H1 (cell line): Measurements from ENCODE around the gene TMEM156. TPM values are rescaled to one million over a fixed set of nuclear protein-coding genes. Genes with fewer than 3 reads are reported as not detected.

Source experiments
- CTCF ChIA-PET: fragments of 300-600 bp; sonication (Branson Sonifier 250); formaldehyde crosslinking; loops from one replicate; lab custom pipeline; 2021; ENCODE audit not compliant: partially characterized antibody; lab: Charles Lee
- POLR2A ChIA-PET: fragments of 300-600 bp; sonication (Branson Sonifier 250); formaldehyde crosslinking; loops from one replicate; lab custom pipeline; 2021; ENCODE audit warnings: inconsistent platforms; ENCODE audit not compliant: partially characterized antibody; lab: Charles Lee
- DNase-seq, 2 experiments: peaks; one replicate each; pipeline versions ENCODE4 v3.0.0 to v3.0.0-alpha.2; 2010 to 2022; ENCODE audit warnings: low spot score in 2 of 2, low read depth in 1 of 2, mixed read lengths in 1 of 2
- FAIRE-seq: peaks from 2 replicates; lab custom pipeline; 2011; peaks lifted over from hg19 to GRCh38; lab: Jason Lieb, UNC
- H2AFZ ChIP-seq: 2 replicates; pipeline ENCODE4 v1.8.1; 2012; ENCODE audit warnings: low read length, inconsistent platforms
- H2AK5ac ChIP-seq: 2 replicates; pipeline ENCODE4 v1.6.1; 2013; ENCODE audit warnings: low read depth, low read length
- H2BK120ac ChIP-seq: replicated peaks from 2 replicates; pipeline ENCODE3; 2013; ENCODE audit warnings: low read depth, low read length, inconsistent platforms
- H2BK12ac ChIP-seq: 2 replicates; pipeline ENCODE4 v1.6.1; 2013; ENCODE audit warnings: low read depth, low read length
- H2BK15ac ChIP-seq: 2 replicates; pipeline ENCODE4 v1.6.1; 2013; ENCODE audit warnings: low read length
- H2BK20ac ChIP-seq: 2 replicates; pipeline ENCODE4 v1.6.1; 2013; ENCODE audit warnings: low read length
- H2BK5ac ChIP-seq: 2 replicates; pipeline ENCODE4 v1.6.1; 2013; ENCODE audit warnings: low read depth, low read length
- H3K14ac ChIP-seq: 2 replicates; pipeline ENCODE4 v1.6.1; 2013; ENCODE audit warnings: inconsistent platforms; ENCODE audit not compliant: insufficient read length
- H3K18ac ChIP-seq: 2 replicates; pipeline ENCODE4 v1.6.1; 2013; ENCODE audit warnings: low read length; ENCODE audit errors: extremely low read depth
- H3K23ac ChIP-seq: 2 replicates; pipeline ENCODE4 v1.6.1; 2013; ENCODE audit warnings: inconsistent platforms; ENCODE audit not compliant: insufficient read length
- H3K23me2 ChIP-seq: 2 replicates; pipeline ENCODE4 v1.6.1; 2013; ENCODE audit warnings: low read depth, low read length
- H3K27ac ChIP-seq: 2 replicates; pipeline ENCODE4 v1.6.1; 2011; ENCODE audit warnings: low read depth, low read length, inconsistent platforms
- H3K27me3 ChIP-seq, 4 experiments: replicated peaks in 1 of 4; 1 replicate in 1 of 4; 2 replicates in 3 of 4; pipeline versions ENCODE4 v1.6.1 to v1.8.1; 2011 to 2013; ENCODE audit warnings: low read length in 3 of 4, mild to moderate bottlenecking in 3 of 4, inconsistent platforms in 2 of 4, mixed read lengths in 2 of 4, moderate library complexity in 1 of 4; ENCODE audit not compliant: control insufficient read depth in 3 of 4, insufficient read depth in 3 of 4; ENCODE audit errors: extremely low read depth in 1 of 4
- H3K36me3 ChIP-seq, 4 experiments: 2 replicates each; pipeline versions ENCODE4 v1.6.1 to v1.8.1; 2011 to 2013; ENCODE audit warnings: mild to moderate bottlenecking in 4 of 4, low read length in 3 of 4, moderate library complexity in 2 of 4, control low read depth in 1 of 4, inconsistent platforms in 1 of 4; ENCODE audit not compliant: insufficient read depth in 4 of 4, control insufficient read depth in 2 of 4
- H3K4ac ChIP-seq: replicated peaks from 2 replicates; pipeline ENCODE3; 2013; ENCODE audit warnings: low read length, low read depth, mixed read lengths, inconsistent platforms; ENCODE audit not compliant: insufficient read length
- H3K4me1 ChIP-seq, 4 experiments: replicated peaks in 1 of 4; 1 replicate in 1 of 4; 2 replicates in 3 of 4; pipeline versions ENCODE4 v1.6.1 to v1.8.1; 2011 to 2013; ENCODE audit warnings: low read length in 3 of 4, inconsistent platforms in 2 of 4, mixed read lengths in 1 of 4; ENCODE audit not compliant: insufficient read depth in 4 of 4, control insufficient read depth in 3 of 4
- H3K4me2 ChIP-seq, 2 experiments: 2 replicates each; pipeline versions ENCODE4 v1.6.1 to v1.8.1; 2011 to 2013; ENCODE audit warnings: low read depth in 2 of 2, low read length in 2 of 2, control low read depth in 1 of 2, inconsistent platforms in 1 of 2, mild to moderate bottlenecking in 1 of 2; ENCODE audit not compliant: insufficient read depth in 1 of 2
- H3K4me3 ChIP-seq, 4 experiments: fragments of 200-600, 300-600 bp in 1 of 4; sonication (generic), shearing (Covaris generic), sonication (Bioruptor Twin) in 1 of 4; 2 replicates each; pipeline versions ENCODE4 v1.5.1 to v1.8.1; 2011 to 2016; ENCODE audit warnings: low read length in 4 of 4, low read depth in 3 of 4, control low read depth in 2 of 4, inconsistent platforms in 2 of 4, mild to moderate bottlenecking in 2 of 4, mixed read lengths in 1 of 4, moderate library complexity in 1 of 4; ENCODE audit not compliant: insufficient read depth in 2 of 4; ENCODE audit errors: extremely low read depth in 1 of 4
- H3K56ac ChIP-seq: replicated peaks from 2 replicates; pipeline ENCODE3; 2013; ENCODE audit warnings: low read depth, mild to moderate bottlenecking, mixed read lengths, low read length, inconsistent platforms; ENCODE audit not compliant: insufficient read length
- H3K79me1 ChIP-seq: 2 replicates; pipeline ENCODE4 v1.6.1; 2013; ENCODE audit warnings: low read depth, low read length, control low read depth
- H3K79me2 ChIP-seq, 2 experiments: 2 replicates each; pipeline versions ENCODE4 v1.6.1 to v1.8.1; 2012 to 2013; ENCODE audit warnings: low read length in 2 of 2, mild to moderate bottlenecking in 2 of 2, inconsistent platforms in 1 of 2; ENCODE audit not compliant: insufficient read depth in 2 of 2, control insufficient read depth in 1 of 2
- H3K9ac ChIP-seq, 4 experiments: replicated peaks in 1 of 4; 1 replicate in 1 of 4; 2 replicates in 3 of 4; pipeline versions ENCODE4 v1.6.1 to v1.8.1; 2011 to 2013; ENCODE audit warnings: low read depth in 3 of 4, low read length in 3 of 4, control low read depth in 2 of 4, mild to moderate bottlenecking in 2 of 4, moderate library complexity in 2 of 4, inconsistent platforms in 1 of 4; ENCODE audit errors: extremely low read depth in 1 of 4
- H3K9me3 ChIP-seq, 2 experiments: 2 replicates each; pipeline versions ENCODE4 v1.6.1 to v1.8.1; 2012 to 2013; ENCODE audit warnings: mild to moderate bottlenecking in 2 of 2, moderate library complexity in 2 of 2, control low read depth in 1 of 2, inconsistent platforms in 1 of 2, low read depth in 1 of 2, low read length in 1 of 2, mixed read lengths in 1 of 2; ENCODE audit not compliant: insufficient read depth in 2 of 2
- H4K20me1 ChIP-seq, 2 experiments: replicated peaks in 1 of 2; 2 replicates each; pipeline versions ENCODE3 to v1.8.1; 2011 to 2013; ENCODE audit warnings: inconsistent platforms in 2 of 2, low read length in 2 of 2, mild to moderate bottlenecking in 1 of 2; ENCODE audit not compliant: insufficient read depth in 2 of 2, control insufficient read depth in 1 of 2
- H4K5ac ChIP-seq: 2 replicates; pipeline ENCODE4 v1.6.1; 2013; ENCODE audit warnings: low read length, low read depth, mixed read lengths, inconsistent platforms; ENCODE audit not compliant: insufficient read length
- H4K8ac ChIP-seq: 2 replicates; pipeline ENCODE4 v1.8.0; 2013; ENCODE audit warnings: mild to moderate bottlenecking, moderate library complexity, low read length, inconsistent platforms; ENCODE audit not compliant: insufficient read depth; ENCODE audit errors: extremely low read depth
- H4K91ac ChIP-seq: replicated peaks from 2 replicates; pipeline ENCODE3; 2013; ENCODE audit warnings: low read length, mixed read lengths, inconsistent platforms; ENCODE audit not compliant: insufficient read length
- CHD1 ChIP-seq: IDR thresholded peaks from 2 replicates; pipeline ENCODE4 v1.6.1; 2012; ENCODE audit warnings: low read depth, low read length, improper control_type of control experiment
- EGR1 ChIP-seq: IDR thresholded peaks from 2 replicates; pipeline ENCODE4 v1.6.1; 2011; ENCODE audit warnings: low read depth, low read length, borderline replicate concordance
- GABPA ChIP-seq: IDR thresholded peaks from 2 replicates; pipeline ENCODE4 v1.6.1; 2011; ENCODE audit warnings: mild to moderate bottlenecking, low read length, moderate library complexity, borderline replicate concordance; ENCODE audit not compliant: insufficient read depth
- JUND ChIP-seq: IDR thresholded peaks from 2 replicates; pipeline ENCODE4 v1.6.1; 2011; ENCODE audit warnings: mild to moderate bottlenecking, improper control_type of control experiment, low read length
- RBBP5 ChIP-seq: IDR thresholded peaks from 2 replicates; pipeline ENCODE4 v1.7.1; 2012; ENCODE audit warnings: low read depth, mild to moderate bottlenecking, inconsistent platforms, low read length, moderate library complexity, borderline replicate concordance
- SP1 ChIP-seq: IDR thresholded peaks from 2 replicates; pipeline ENCODE4 v1.6.1; 2011; ENCODE audit warnings: low read depth, low read length
- TBP ChIP-seq: IDR thresholded peaks from 2 replicates; pipeline ENCODE4 v1.6.1; 2011; ENCODE audit warnings: low read depth, low read length, improper control_type of control experiment
- TCF12 ChIP-seq: IDR thresholded peaks from 2 replicates; pipeline ENCODE4 v1.6.1; 2011; ENCODE audit warnings: low read depth, mild to moderate bottlenecking, low read length
- WGBS, 2 experiments: shearing (Covaris generic) in 1 of 2; methylation state at CpG; one replicate each; pipeline versions ENCODE4 v1.1.6 to v1.1.7; 2013 to 2015; ENCODE audit warnings: low lambda C conversion rate in 2 of 2, mixed read lengths in 2 of 2, inconsistent platforms in 1 of 2, low coverage in 1 of 2, missing lambda C conversion rate in 1 of 2; ENCODE audit not compliant: insufficient replicate concordance in 2 of 2, insufficient coverage in 1 of 2, insufficient read length in 1 of 2; ENCODE audit errors: extremely low coverage in 1 of 2, missing lambda C conversion rate in 1 of 2; 5-methylcytosine and 5-hydroxymethylcytosine counted together
- polyA plus RNA-seq, 7 experiments: library from polyadenylated mRNA; depleted of rRNA in 3 of 7; stranded (reverse) in 5 of 7; unstranded in 2 of 7; fragments of >200 nt in 5 of 7; fragments of 200-250 nt in 2 of 7; gene quantifications; 1 replicate in 5 of 7; 2 replicates in 1 of 7; 4 replicates in 1 of 7; pipeline versions ENCODE4 v1.2.1 to v1.2.3, GENCODE V29; 2011 to 2013; ENCODE audit warnings: missing spikeins in 2 of 7, mixed read lengths in 2 of 7
- total RNA-seq: library from RNA; stranded (reverse); fragmentation: NEBNext Ultra II Directional; extraction: Animal tissue kit (Norgen Biotek cat#: 25700); gene quantifications from 2 replicates; pipeline ENCODE4 v1.2.1, GENCODE V29; 2021

Gene TMEM156
- total and polyA plus RNA-seq, 2 of the 8 experiments (the other 6 are each of a cell fraction or from before 2014, with no cell fraction given) = not detected

DNA sequence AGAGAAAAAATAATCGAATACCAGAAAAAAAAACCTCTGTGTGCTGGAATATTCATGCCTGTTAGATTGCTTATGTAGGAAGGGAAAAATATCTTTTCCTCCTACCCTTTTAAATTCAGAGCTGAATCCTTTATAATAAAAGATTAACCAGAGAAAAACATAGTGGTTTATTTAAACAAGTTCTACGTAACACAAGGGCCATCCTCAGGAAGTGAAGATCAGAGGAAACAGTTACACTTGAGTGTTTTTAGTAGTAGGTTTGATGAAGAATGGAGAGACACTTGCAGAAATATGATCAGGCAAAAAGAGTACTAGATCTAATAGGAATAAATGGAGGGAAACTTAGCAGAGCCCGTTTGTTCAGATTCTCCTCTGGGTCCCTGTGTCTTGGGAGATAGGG, 66.3 kb downstream of the TMEM156 start:
- no peak overlapping the region for H2BK120ac ChIP-seq
- no peak overlapping the region for H3K4me3 ChIP-seq
- no peak for DNase-seq
- no peaks in the 10 kb centered on the region; a peak in 1 of 7 replicates for H3K27me3 ChIP-seq
- no peak overlapping the region for H3K4ac ChIP-seq
- ChIA-PET POLR2A (no interaction called here), CTCF (interaction anchor here (0.6 kb wide), 1 partner anchor 369 kb away, joined by 3 read pairs; no protein-coding TSS in a partner anchor)
- H3K56ac ChIP-seq = no peak overlapping the region
- no peak overlapping the region for H3K23ac ChIP-seq
- no peak overlapping the region for H4K5ac ChIP-seq
- no peak overlapping the region for H2BK5ac ChIP-seq
- H2BK20ac ChIP-seq = no peak overlapping the region
- H4K91ac ChIP-seq = no peak overlapping the region
- no peak overlapping the region for H3K18ac ChIP-seq
- no peak overlapping the region for H3K14ac ChIP-seq
- H3K9ac ChIP-seq = no peak overlapping the region
- no peaks in the 10 kb centered on the region for H3K36me3 ChIP-seq
- H3K79me2 ChIP-seq = no peaks in the 10 kb centered on the region
- H4K8ac ChIP-seq = no peak overlapping the region
- FAIRE-seq = no peak
- H2BK12ac ChIP-seq = no peak overlapping the region; the same call in 1 of the 2 replicates
- H2BK15ac ChIP-seq = no peak overlapping the region
- no peaks in the 10 kb centered on the region for H3K79me1 ChIP-seq
- H2AK5ac ChIP-seq = no peak overlapping the region
- H4K20me1 ChIP-seq = no peaks in the 10 kb centered on the region
- no peaks in the 10 kb centered on the region; the same call in 1 of the 2 replicates for H3K23me2 ChIP-seq
- WGBS, 2 experiments = 91% methylated on average over 3 of the region's 3 CpGs; no CpG with 5 or more reads in 1 of the 2 experiments
- H3K4me2 ChIP-seq = no peak overlapping the region
- H3K4me1 ChIP-seq = peaks cover 0 to 3% (median 0%) of the 10 kb centered on the region in 4 experiments; a peak in 1 of 7 replicates
- no peaks in the 10 kb centered on the region for H3K9me3 ChIP-seq
- no peak overlapping the region for H3K27ac ChIP-seq
- no peak overlapping the region for H2AFZ ChIP-seq
- TF ChIP-seq EGR1 = no peak
- TF ChIP-seq TCF12 = no peak
- no peak for TF ChIP-seq SP1
- TF ChIP-seq JUND = no peak
- no peak for TF ChIP-seq TBP
- no peak for TF ChIP-seq CHD1
- no peak for TF ChIP-seq GABPA
- no peak for TF ChIP-seq RBBP5
